Stimulated activated effector memory CD8-positive, alpha-beta T cell treated with anti-CD3 and anti-CD28 coated beads, Interleukin-12 subunit alpha, Interleukin-12 subunit beta, amount 100 ng/mL, for 72 hours (primary cell): ENCODE measurements around the gene RSPH9.

Experiments used
- ATAC-seq: fragments of 150-1000 bp; cut with Tn5 transposase; 2 replicates; pipeline ENCODE4 v1.10.0; 2021
- DNase-seq, 2 donors: peaks; one replicate each; pipeline ENCODE4 v3.0.0; 2021 to 2022; ENCODE audit warnings: low spot score in 2 of 2
- H3K27ac Mint-ChIP-seq: one replicate; pipeline ENCODE4 v1.8.0; 2022; ENCODE audit warnings: mild to moderate bottlenecking, mixed read lengths
- H3K36me3 Mint-ChIP-seq: one replicate; pipeline ENCODE4 v1.8.0; 2022; ENCODE audit warnings: mild to moderate bottlenecking, mixed read lengths
- H3K4me1 Mint-ChIP-seq: one replicate; pipeline ENCODE4 v1.8.0; 2022; ENCODE audit warnings: mixed read lengths
- H3K4me3 Mint-ChIP-seq: one replicate; pipeline ENCODE4 v1.8.0; 2022; ENCODE audit warnings: mild to moderate bottlenecking, mixed read lengths
- H3K9me3 Mint-ChIP-seq: one replicate; pipeline ENCODE4 v1.8.0; 2022; ENCODE audit warnings: mixed read lengths

Gene RSPH9, protein sequence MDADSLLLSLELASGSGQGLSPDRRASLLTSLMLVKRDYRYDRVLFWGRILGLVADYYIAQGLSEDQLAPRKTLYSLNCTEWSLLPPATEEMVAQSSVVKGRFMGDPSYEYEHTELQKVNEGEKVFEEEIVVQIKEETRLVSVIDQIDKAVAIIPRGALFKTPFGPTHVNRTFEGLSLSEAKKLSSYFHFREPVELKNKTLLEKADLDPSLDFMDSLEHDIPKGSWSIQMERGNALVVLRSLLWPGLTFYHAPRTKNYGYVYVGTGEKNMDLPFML

DNA sequence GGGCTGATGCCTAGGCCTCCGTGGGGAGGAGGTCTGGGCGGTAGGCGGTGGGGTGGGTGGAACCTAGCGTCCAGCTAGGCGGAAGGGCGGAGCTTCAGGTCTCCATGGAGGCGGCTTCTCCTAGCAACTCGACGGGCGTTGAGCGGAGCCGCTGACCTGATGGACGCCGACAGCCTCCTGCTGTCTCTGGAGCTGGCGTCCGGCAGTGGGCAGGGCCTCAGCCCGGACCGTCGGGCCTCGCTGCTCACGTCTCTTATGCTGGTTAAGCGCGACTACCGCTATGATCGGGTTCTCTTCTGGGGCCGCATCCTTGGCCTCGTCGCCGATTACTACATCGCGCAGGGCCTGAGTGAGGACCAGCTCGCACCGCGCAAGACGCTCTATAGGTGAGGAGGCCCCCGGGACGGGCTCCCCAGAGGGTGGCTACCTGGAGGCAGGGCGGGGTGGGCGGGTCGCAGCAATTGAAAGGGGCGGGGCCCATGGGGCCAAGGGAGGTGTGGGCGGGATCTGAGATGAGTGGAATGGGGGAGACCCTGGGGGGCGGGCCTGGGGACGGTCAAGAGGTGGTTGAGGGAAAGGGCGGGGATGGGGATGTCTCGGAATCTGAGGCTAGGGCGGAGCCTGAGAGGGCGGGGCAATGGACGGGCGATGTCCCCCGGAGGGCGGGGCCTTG is at the start of gene RSPH9:
TSS of gene RSPH9 (plus strand) at position 97 of the 673 bp plus-strand sequence. CDS start at position 160, 63 bp downstream.
- Mint-ChIP-seq H3K27ac (peak within 1 kb of the TSS; percentile 75), H3K4me3 (peak within 1 kb of the TSS; percentile 74), H3K36me3 (peaks cover 28% of the 10 kb centered on the region), H3K9me3 (no peaks in the 10 kb centered on the region), H3K4me1 (peaks cover 16% of the 10 kb centered on the region)
- DNase-seq (peak in 1 of 2 donors; percentile 72), ATAC-seq (peak; percentile 86)

DNA sequence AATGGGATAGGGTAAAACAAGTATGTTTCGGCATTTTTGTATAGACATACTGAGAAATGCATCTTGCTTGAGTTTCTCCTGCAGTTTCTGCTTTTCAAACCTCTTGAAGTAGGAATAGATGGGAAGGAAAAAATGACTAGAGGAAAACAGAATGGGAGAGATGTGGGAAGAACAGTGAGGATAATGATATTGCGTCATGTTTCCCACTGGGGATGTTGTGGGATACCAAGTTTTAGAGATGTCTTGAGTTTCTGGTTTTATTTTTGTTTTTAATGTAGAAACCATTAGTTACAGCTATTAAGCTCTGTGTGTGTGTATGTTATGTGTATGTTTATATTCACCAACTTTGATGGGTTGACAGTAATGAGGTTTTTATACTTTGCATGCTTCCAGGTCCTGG is 44.2 kb upstream of the RSPH9 start:
- peaks cover 96% of the 10 kb centered on the region for H3K36me3 Mint-ChIP-seq
- H3K27ac Mint-ChIP-seq = no peak overlapping the region
- H3K4me3 Mint-ChIP-seq = no peak overlapping the region
- no peaks in the 10 kb centered on the region for H3K4me1 Mint-ChIP-seq
- no peaks in the 10 kb centered on the region for H3K9me3 Mint-ChIP-seq
- ATAC-seq (no peak), DNase-seq (no peak)

DNA sequence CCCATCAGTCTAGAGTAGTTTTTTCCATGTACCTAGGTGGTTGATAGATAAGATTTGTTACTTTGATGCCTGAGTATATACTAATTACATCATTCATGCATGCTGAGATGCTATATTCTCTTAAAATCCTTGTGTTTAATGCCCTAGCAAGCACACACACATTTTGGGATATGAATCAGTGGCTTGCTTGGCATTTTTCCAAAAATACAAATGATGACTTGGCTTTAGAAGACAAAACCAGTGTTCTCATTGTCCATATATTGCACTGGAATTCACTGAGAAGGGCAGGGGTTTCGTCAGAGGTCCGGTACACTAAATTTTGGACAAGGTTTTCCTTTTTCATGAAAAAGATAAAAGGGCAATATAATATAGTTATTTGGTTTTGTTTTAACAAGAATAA is 40.7 kb upstream of the RSPH9 start:
- H3K9me3 Mint-ChIP-seq = no peaks in the 10 kb centered on the region
- no peak for DNase-seq
- peaks cover 5% of the 10 kb centered on the region for H3K4me1 Mint-ChIP-seq
- ATAC-seq = no peak
- no peak overlapping the region for H3K4me3 Mint-ChIP-seq
- H3K36me3 Mint-ChIP-seq = peaks cover 95% of the 10 kb centered on the region
- no peak overlapping the region for H3K27ac Mint-ChIP-seq

DNA sequence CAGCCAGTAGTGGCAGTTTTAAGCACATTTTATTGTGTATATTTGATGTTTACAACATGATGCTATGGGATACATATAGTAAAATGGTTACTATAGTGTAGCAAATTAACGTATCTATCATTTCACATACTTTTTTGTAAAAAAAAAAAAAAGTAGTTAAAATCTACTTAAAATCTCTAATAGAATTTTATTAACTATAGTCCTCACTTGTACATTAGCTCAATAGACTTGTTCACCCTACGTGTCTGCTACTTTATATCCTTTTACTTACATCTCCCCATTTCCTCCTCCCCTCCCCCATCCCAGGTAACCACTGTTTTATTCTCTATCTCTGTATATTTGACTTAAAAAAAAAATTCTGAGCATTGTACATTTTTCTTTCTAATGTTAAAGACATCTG is 38.8 kb upstream of the RSPH9 start:
- peaks cover 95% of the 10 kb centered on the region for H3K36me3 Mint-ChIP-seq
- ATAC-seq (no peak), DNase-seq (no peak)
- H3K4me3 Mint-ChIP-seq = no peak overlapping the region
- no peaks in the 10 kb centered on the region for H3K9me3 Mint-ChIP-seq
- H3K27ac Mint-ChIP-seq = no peak overlapping the region
- peaks cover 5% of the 10 kb centered on the region for H3K4me1 Mint-ChIP-seq

DNA sequence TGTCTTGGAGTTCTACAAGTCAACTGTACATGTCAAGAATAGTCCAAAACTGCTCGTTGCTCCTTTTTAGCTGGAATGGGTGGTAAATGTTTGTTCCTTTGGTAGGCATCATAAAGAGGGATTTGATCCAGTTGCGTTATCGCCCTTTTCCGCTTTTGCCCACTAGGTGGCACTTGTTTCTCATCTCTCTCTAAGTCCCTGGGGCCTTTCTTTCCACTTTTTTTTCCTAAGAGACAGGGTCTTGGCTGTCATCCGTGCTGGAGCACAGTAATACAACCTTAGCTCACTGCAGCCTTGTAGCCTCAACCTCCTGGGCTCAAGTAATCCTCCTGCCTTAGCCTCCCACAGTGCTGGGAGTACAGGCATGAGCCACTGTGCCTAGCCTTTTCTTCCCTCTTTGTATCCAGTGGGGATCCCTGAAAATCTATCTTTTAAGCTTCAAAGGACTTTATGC is 36.5 kb upstream of the RSPH9 start:
- DNase-seq = peak; percentile 34 to 74

DNA sequence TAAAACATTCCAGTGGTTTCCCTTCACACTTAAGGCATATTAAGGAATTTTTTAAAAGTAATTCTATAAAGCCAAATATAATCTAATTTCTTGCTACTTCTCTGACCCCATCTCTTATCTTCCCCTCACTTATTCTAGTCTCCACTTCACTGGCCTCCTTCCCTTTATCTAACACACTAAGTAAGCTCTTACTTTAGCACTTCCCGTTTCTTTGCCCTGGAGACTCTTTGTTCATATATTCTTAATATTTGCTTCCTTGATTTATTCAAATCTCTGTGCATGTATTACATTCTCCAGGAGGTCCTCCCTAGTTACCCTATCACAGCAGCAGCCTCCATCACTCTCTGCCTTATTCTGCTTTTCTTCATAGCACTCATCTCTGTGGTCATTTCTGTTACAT is 36.0 kb upstream of the RSPH9 start:
- no peaks in the 10 kb centered on the region for H3K9me3 Mint-ChIP-seq
- H3K4me1 Mint-ChIP-seq = peaks cover 5% of the 10 kb centered on the region
- H3K4me3 Mint-ChIP-seq = no peak overlapping the region
- ATAC-seq (no peak), DNase-seq (no peak)
- peaks cover 95% of the 10 kb centered on the region for H3K36me3 Mint-ChIP-seq
- no peak overlapping the region for H3K27ac Mint-ChIP-seq

More for the DNA sequence above, 36.5 kb upstream of the RSPH9 start:
- Mint-ChIP-seq H3K4me3 (no peak overlapping the region), H3K36me3 (peaks cover 95% of the 10 kb centered on the region), H3K4me1 (peaks cover 5% of the 10 kb centered on the region), H3K27ac (no peak overlapping the region), H3K9me3 (no peaks in the 10 kb centered on the region)
- no peak for ATAC-seq

DNA sequence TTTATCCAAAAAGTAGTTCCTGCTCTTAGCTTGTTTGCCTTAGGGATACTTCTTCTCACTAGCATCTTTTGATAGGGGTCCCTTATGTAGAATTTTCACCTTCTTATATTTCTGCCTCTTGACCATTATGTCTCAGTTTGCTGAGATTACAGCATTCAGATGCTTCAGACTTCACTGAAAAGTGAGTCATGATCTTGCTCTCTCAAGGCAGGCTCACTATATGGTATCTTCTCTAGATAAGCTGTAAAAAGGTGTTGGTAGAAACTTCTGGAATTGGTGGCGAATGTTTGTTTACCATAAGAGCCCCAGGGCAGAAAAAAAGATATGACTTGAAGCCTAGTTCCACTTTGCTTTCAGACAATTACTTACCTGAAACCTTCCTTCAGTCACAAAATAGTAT is 35.4 kb upstream of the RSPH9 start:
- no peak overlapping the region for H3K27ac Mint-ChIP-seq
- peaks cover 95% of the 10 kb centered on the region for H3K36me3 Mint-ChIP-seq
- no peak overlapping the region for H3K4me3 Mint-ChIP-seq

DNA sequence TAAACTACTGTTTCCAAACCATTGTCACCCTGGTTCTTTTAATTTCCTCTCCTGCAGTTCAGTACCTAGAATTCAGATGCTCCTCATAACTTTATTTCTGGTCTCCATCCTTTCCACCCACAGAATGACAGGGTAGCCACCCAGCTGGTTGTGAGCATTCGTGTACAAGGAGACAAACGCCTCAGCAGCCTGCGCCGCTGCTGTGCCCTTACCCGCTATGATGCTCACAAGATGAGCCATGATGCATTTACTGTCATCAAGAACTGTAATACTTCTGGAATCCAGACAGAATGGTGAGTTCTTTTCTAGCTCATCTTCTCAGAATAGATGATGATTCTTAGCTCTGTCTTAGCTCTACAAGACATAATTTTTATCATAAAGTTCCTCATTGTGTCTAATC is 34.4 kb upstream of the RSPH9 start:
- H3K9me3 Mint-ChIP-seq = no peaks in the 10 kb centered on the region
- ATAC-seq = no peak

More for the DNA sequence above, 35.4 kb upstream of the RSPH9 start:
- Mint-ChIP-seq H3K4me1 (peaks cover 5% of the 10 kb centered on the region), H3K9me3 (no peaks in the 10 kb centered on the region)
- ATAC-seq (no peak), DNase-seq (no peak)

DNA sequence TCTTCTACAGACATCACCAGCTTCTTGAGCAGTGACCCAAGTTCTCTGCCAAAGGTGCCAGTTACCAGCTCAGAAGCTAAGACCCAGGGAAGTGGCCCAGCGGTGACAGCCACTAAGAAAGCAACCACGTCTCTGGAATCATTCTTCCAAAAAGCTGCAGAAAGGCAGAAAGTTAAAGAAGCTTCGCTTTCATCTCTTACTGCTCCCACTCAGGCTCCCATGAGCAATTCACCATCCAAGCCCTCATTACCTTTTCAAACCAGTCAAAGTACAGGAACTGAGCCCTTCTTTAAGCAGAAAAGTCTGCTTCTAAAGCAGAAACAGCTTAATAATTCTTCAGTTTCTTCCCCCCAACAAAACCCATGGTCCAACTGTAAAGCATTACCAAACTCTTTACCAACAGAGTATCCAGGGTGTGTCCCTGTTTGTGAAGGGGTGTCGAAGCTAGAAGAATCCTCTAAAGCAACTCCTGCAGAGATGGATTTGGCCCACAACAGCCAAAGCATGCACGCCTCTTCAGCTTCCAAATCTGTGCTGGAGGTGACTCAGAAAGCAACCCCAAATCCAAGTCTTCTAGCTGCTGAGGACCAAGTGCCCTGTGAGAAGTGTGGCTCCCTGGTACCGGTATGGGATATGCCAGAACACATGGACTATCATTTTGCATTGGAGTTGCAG is 31.0 kb upstream of the RSPH9 start:
- no peak for ATAC-seq
- DNase-seq = no peak
- Mint-ChIP-seq H3K4me1 (no peaks in the 10 kb centered on the region), H3K9me3 (no peaks in the 10 kb centered on the region), H3K36me3 (peaks cover 99% of the 10 kb centered on the region), H3K4me3 (no peak overlapping the region), H3K27ac (no peak overlapping the region)

More for the DNA sequence above, 34.4 kb upstream of the RSPH9 start:
- no peak for DNase-seq
- peaks cover 95% of the 10 kb centered on the region for H3K36me3 Mint-ChIP-seq
- peak overlapping the region; percentile 38 for H3K27ac Mint-ChIP-seq
- H3K4me1 Mint-ChIP-seq = peaks cover 5% of the 10 kb centered on the region
- no peak overlapping the region for H3K4me3 Mint-ChIP-seq

DNA sequence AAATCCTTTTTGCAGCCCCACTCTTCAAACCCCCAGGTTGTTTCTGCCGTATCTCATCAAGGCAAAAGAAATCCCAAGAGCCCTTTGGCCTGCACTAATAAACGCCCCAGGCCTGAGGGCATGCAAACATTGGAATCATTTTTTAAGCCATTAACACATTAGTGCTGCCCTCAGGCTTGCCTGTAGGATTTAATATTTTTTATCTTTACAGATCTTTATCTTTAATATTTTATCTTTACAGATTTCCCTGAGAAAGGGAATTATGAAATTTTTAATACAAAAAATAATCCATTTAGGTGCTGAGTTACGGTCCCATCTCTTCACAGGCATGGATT is 30.5 kb upstream of the RSPH9 start:
- peaks cover 99% of the 10 kb centered on the region for H3K36me3 Mint-ChIP-seq
- H3K4me3 Mint-ChIP-seq = no peak overlapping the region
- H3K27ac Mint-ChIP-seq = no peak overlapping the region
- no peaks in the 10 kb centered on the region for H3K9me3 Mint-ChIP-seq
- ATAC-seq (no peak), DNase-seq (no peak)
- H3K4me1 Mint-ChIP-seq = no peaks in the 10 kb centered on the region

DNA sequence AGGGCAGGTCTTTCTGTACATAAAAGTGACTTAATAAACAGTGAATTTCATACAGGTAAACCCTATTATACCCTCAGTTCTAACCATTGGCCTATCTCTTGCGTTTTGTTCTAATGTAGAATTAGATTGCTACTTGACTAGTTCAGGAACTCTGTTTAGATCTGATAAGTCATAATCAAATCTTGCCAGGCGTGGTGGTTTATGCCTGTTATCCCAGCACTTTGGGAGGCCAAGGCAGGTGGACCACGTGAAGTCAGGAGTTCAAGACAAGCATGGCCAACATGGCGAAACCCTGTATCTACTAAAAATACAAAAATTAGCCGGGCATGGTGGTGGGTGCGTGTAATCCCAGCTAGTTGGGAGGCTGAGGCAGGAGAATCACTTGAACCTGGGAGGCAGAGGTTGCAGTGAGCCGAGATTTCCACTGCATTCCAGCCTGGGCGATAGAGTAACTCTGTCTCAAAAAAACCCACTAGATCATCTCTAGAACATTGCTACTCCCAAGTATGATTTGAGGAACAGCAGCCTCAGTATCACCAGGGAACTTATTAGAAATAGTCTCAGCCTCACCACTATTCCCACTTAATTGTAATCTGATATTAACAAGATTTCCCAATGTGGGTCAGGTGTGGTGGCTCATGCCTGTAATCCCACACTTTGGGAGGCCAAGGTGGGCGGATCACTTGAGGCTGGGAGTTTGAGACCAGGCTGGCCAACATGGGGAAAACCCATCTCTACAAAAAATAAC is 27.9 kb upstream of the RSPH9 start:
- H3K4me3 Mint-ChIP-seq = no peak overlapping the region
- H3K36me3 Mint-ChIP-seq = peaks cover 94% of the 10 kb centered on the region
- H3K27ac Mint-ChIP-seq = no peak overlapping the region
- H3K9me3 Mint-ChIP-seq = no peaks in the 10 kb centered on the region
- DNase-seq (no peak), ATAC-seq (no peak)
- no peaks in the 10 kb centered on the region for H3K4me1 Mint-ChIP-seq

DNA sequence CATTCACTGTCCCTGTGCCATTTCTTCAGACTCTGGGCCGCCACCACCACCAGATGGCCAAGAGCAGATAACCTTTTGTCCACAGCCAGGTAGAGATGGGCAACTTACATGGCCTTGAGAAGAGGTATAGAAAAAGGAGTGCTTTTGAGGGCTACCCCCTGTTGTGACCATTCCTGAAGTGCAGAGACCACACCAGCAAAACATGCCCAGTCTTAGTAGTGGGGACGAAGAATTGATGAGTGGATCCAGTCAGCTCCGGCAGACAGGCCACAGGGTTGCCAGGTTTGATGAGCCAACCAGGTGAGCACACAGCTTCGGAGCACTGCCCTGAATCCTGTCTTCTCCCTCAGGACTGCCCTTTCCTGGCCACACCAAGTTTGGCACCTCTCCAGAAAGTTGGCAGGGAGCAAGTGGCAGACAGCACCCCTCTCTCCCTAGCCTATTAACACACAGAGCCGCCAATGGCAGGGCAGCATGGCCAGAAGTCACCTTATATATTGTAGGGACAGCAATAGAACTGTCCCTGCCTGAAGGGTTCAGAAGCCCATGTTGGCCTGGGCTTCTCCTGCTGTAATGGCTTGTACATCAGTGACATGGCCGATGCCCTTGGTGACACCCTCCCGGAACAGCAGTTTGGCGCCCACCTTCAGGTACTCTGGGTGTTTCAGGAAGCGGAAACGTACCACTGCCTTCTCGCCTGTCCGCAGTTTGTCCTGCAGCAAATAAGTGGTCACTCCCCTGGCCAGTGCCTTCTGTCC is 23.6 kb upstream of the RSPH9 start:
- H3K36me3 Mint-ChIP-seq = peaks cover 95% of the 10 kb centered on the region
- DNase-seq = no peak
- H3K27ac Mint-ChIP-seq = no peak overlapping the region
- ATAC-seq = peak; percentile 5
- peaks cover 8% of the 10 kb centered on the region for H3K4me1 Mint-ChIP-seq
- no peak overlapping the region for H3K4me3 Mint-ChIP-seq
- H3K9me3 Mint-ChIP-seq = no peaks in the 10 kb centered on the region

DNA sequence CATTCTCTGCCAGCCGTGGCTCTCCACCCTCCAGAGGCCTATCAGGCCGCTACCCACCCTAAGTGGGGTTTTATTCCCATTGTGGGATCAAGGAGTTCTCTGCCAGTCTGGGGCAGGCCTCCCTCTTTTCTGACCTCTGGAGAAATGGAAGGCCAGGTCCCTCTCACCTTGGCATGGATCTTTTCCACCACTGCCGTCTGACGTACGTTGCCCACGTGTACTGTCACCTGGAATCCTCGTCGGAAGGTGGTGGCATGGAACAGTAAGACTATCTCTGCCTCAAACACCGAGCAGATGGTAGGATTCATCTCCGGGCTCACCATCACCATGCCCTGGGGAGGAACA is 23.0 kb upstream of the RSPH9 start:
- H3K4me1 Mint-ChIP-seq = peaks cover 13% of the 10 kb centered on the region
- H3K27ac Mint-ChIP-seq = no peak overlapping the region
- no peak for ATAC-seq
- H3K9me3 Mint-ChIP-seq = no peaks in the 10 kb centered on the region
- no peak for DNase-seq
- H3K36me3 Mint-ChIP-seq = peaks cover 95% of the 10 kb centered on the region
- no peak overlapping the region for H3K4me3 Mint-ChIP-seq

DNA sequence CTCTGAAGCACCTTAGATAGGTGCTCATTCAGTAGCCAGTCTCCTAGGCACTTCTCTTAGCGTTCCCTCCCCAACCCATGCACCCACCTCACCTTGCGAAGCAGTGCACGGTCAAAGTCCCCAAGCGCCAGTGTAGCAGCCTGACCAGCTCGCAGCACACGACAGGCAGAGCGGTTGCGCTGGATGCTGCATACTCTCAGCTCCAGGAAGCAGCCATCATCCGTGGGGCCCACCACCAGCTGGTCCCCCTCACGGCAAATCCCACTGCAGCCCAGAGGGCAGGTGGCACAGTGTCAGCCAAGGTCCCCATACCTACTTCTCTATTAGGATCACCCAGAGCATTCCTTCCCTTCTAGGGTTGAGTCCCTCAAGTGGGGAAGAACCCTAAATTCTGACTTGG is 22.3 kb upstream of the RSPH9 start:
- peaks cover 95% of the 10 kb centered on the region for H3K36me3 Mint-ChIP-seq
- DNase-seq = no peak
- peaks cover 21% of the 10 kb centered on the region for H3K4me1 Mint-ChIP-seq
- ATAC-seq = no peak
- H3K9me3 Mint-ChIP-seq = no peaks in the 10 kb centered on the region
- no peak overlapping the region for H3K4me3 Mint-ChIP-seq
- H3K27ac Mint-ChIP-seq = no peak overlapping the region
